GM12878 (cell line): ENCODE measurements around the gene ANO2. TPM values are rescaled to one million over a fixed set of nuclear protein-coding genes. Genes with fewer than 3 reads are reported as not detected.

Experiments
- ATAC-seq: fragments of 200-7000 bp; cut with Tn5 transposase; 3 replicates; pipeline ENCODE4 v1.9.1; 2020; ENCODE audit warnings: mild to moderate bottlenecking, moderate library complexity
- BruUV-seq: library from RNA; stranded (reverse); fragments of 400-500 nt; replicated peaks from 2 replicates; lab custom pipeline; 2021; lab: Mats Ljungman, UMichigan
- CTCF ChIA-PET: fragments of 300-600 bp; sonication (Branson Sonifier 250); formaldehyde crosslinking; extraction: SDS; loops from one replicate; lab custom pipeline; 2021; ENCODE audit warnings: inconsistent platforms; lab: Yijun Ruan, JAX
- POLR2A ChIA-PET: fragments of 350-600 bp; formaldehyde crosslinking; extraction: SDS; loops from one replicate; lab custom pipeline; 2021; ENCODE audit warnings: inconsistent platforms; lab: Charles Lee
- RAD21 ChIA-PET: fragments of 300-600 bp; sonication (Branson Sonifier 250); formaldehyde crosslinking; loops from one replicate; lab custom pipeline; 2023; ENCODE audit warnings: antibody characterized with exemption; ENCODE audit not compliant: unreplicated experiment; lab: Charles Lee
- SMC1A ChIA-PET: fragments of 300-600 bp; sonication (Branson Sonifier 250); formaldehyde crosslinking; loops from one replicate; lab custom pipeline; 2023; ENCODE audit not compliant: unreplicated experiment, uncharacterized antibody; lab: Charles Lee
- DNase-seq: peaks from one replicate; pipeline ENCODE4 v3.0.0-alpha.2; 2011; ENCODE audit warnings: low read depth, low spot score
- FAIRE-seq: peaks from 3 replicates; lab custom pipeline; 2011; peaks lifted over from hg19 to GRCh38; lab: Jason Lieb, UNC
- H2AFZ ChIP-seq: 2 replicates; pipeline ENCODE4 v1.6.0; 2011; ENCODE audit warnings: low read depth, low read length, control low read depth; ENCODE audit not compliant: control insufficient read depth
- H3K27ac ChIP-seq: 2 replicates; pipeline ENCODE4 v1.5.1; 2011; ENCODE audit warnings: control low read depth; ENCODE audit not compliant: control insufficient read depth, insufficient read depth
- H3K27me3 ChIP-seq, 2 experiments: replicated peaks in 1 of 2; 2 replicates each; pipeline versions ENCODE4 v1.6.0 to v1.6.1; 2011; ENCODE audit warnings: low read length in 1 of 2; ENCODE audit not compliant: control insufficient read depth in 2 of 2, insufficient read depth in 2 of 2
- H3K36me3 ChIP-seq, 2 experiments: 2 replicates each; pipeline ENCODE4 v1.5.1; 2011; ENCODE audit warnings: low read length in 1 of 2; ENCODE audit not compliant: control insufficient read depth in 2 of 2, insufficient read depth in 2 of 2
- H3K4me1 ChIP-seq: 2 replicates; pipeline ENCODE4 v1.6.1; 2011; ENCODE audit warnings: mild to moderate bottlenecking, low read length, moderate library complexity, mixed read lengths; ENCODE audit not compliant: control insufficient read depth, insufficient read depth
- H3K4me2 ChIP-seq: 2 replicates; pipeline ENCODE4 v1.6.0; 2011; ENCODE audit warnings: control low read depth; ENCODE audit not compliant: control insufficient read depth, insufficient read depth
- H3K4me3 ChIP-seq: fragments of 200-600 bp; sonication (generic); 2 replicates; pipeline ENCODE4 v1.5.1; 2016
- H3K79me2 ChIP-seq: 2 replicates; pipeline ENCODE4 v1.6.0; 2011; ENCODE audit warnings: low read length; ENCODE audit not compliant: control insufficient read depth, insufficient read depth
- H3K9ac ChIP-seq: 2 replicates; pipeline ENCODE4 v1.8.0; 2011; ENCODE audit warnings: low read length, control low read depth, mixed read lengths; ENCODE audit not compliant: control insufficient read depth, insufficient read depth
- H3K9me3 ChIP-seq: replicated peaks from 3 replicates; pipeline ENCODE4 v1.5.1; 2011; ENCODE audit warnings: mild to moderate bottlenecking, low read length; ENCODE audit not compliant: control insufficient read depth, insufficient read depth
- H4K20me1 ChIP-seq: 2 replicates; pipeline ENCODE4 v1.6.0; 2011; ENCODE audit not compliant: control insufficient read depth, insufficient read depth
- ATF7 ChIP-seq: fragments of 450-650 bp; IDR thresholded peaks from 2 replicates; pipeline ENCODE4 v1.6.1; 2016; ENCODE audit warnings: low read depth, mild to moderate bottlenecking
- BACH1 ChIP-seq: fragments of 450-650 bp; IDR thresholded peaks from 2 replicates; pipeline ENCODE4 v1.6.1; 2017; ENCODE audit warnings: mild to moderate bottlenecking, borderline replicate concordance
- BHLHE40 ChIP-seq, 2 experiments: fragments of 450-650 bp in 1 of 2; IDR thresholded peaks; 2 replicates each; pipeline ENCODE4 v1.6.1; 2011 to 2017; ENCODE audit warnings: low read depth in 2 of 2, borderline replicate concordance in 1 of 2, improper control_type of control experiment in 1 of 2, low read length in 1 of 2, mild to moderate bottlenecking in 1 of 2
- CBFB ChIP-seq: IDR thresholded peaks from 2 replicates; pipeline ENCODE4 v1.6.1; 2016; ENCODE audit warnings: antibody characterized with exemption, low read depth
- CREM ChIP-seq: IDR thresholded peaks from 2 replicates; pipeline ENCODE4 v1.6.1; 2014; ENCODE audit warnings: antibody characterized with exemption, low read depth
- EGR1 ChIP-seq, 2 experiments: IDR thresholded peaks; 1 replicate in 1 of 2; 2 replicates in 1 of 2; pipeline ENCODE4 v1.6.1; 2011 to 2012; ENCODE audit warnings: low read depth in 2 of 2, low read length in 2 of 2, borderline replicate concordance in 1 of 2, mild to moderate bottlenecking in 1 of 2, moderate library complexity in 1 of 2
- KDM1A ChIP-seq: fragments of 200-600 bp; sonication (generic); IDR thresholded peaks from 2 replicates; pipeline ENCODE4 v1.6.1; 2016; ENCODE audit warnings: borderline replicate concordance
- MTA2 ChIP-seq: fragments of 450-650 bp; IDR thresholded peaks from 2 replicates; pipeline ENCODE4 v1.6.1; 2016; ENCODE audit warnings: low read depth, mild to moderate bottlenecking, moderate library complexity
- NFIC ChIP-seq: IDR thresholded peaks from 2 replicates; pipeline ENCODE4 v1.6.1; 2012; ENCODE audit warnings: low read depth, mild to moderate bottlenecking, inconsistent platforms, low read length, moderate library complexity
- NR2C1 ChIP-seq: fragments of 450-650 bp; IDR thresholded peaks from 2 replicates; pipeline ENCODE4 v1.6.1; 2017; ENCODE audit warnings: antibody characterized with exemption, mild to moderate bottlenecking, moderate library complexity
- NR2F1 ChIP-seq: fragments of 450-650 bp; conservative IDR thresholded peaks from 2 replicates; pipeline ENCODE4 v1.6.1; 2017; ENCODE audit warnings: mild to moderate bottlenecking
- NRF1 ChIP-seq: conservative IDR thresholded peaks from 2 replicates; pipeline ENCODE4 v1.6.1; 2011; ENCODE audit warnings: mild to moderate bottlenecking, low read depth, low read length, improper control_type of control experiment
- POLR2AphosphoS2 ChIP-seq: IDR thresholded peaks from 2 replicates; pipeline ENCODE4 v1.6.1; 2011; ENCODE audit warnings: low read depth, mild to moderate bottlenecking, low read length, improper control_type of control experiment, moderate library complexity
- SIX5 ChIP-seq: IDR thresholded peaks from 2 replicates; pipeline ENCODE4 v1.6.1; 2011; ENCODE audit warnings: mild to moderate bottlenecking, low read depth, low read length, moderate library complexity; ENCODE audit not compliant: severe bottlenecking
- SUZ12 ChIP-seq: fragments of 200-600 bp; sonication (generic); IDR thresholded peaks from one replicate; pipeline ENCODE4 v1.6.1; 2018; ENCODE audit warnings: antibody characterized with exemption, mild to moderate bottlenecking; ENCODE audit not compliant: unreplicated experiment
- WRNIP1 ChIP-seq: IDR thresholded peaks from 2 replicates; pipeline ENCODE4 v1.6.1; 2011; ENCODE audit warnings: low read depth, low read length, improper control_type of control experiment, borderline replicate concordance
- WGBS: methylation state at CpG from one replicate; pipeline ENCODE4 v1.1.6; 2016; ENCODE audit warnings: low lambda C conversion rate; ENCODE audit not compliant: insufficient replicate concordance, insufficient coverage; ENCODE audit errors: missing lambda C conversion rate; 5-methylcytosine and 5-hydroxymethylcytosine counted together
- in situ Hi-C: fragments of 300-500 bp; cut with MboI; formaldehyde crosslinking; loops from 9 replicates; pipeline ENCODE4 v1.14.3; 2018; ENCODE audit warnings: mixed read lengths
- intact Hi-C: fragments of 100-400 bp; cut with micrococcal nuclease; formaldehyde crosslinking; loops from one replicate; pipeline ENCODE4 v1.14.2; 2022; ENCODE audit not compliant: unreplicated experiment
- polyA plus RNA-seq, 11 experiments: library from polyadenylated mRNA; depleted of rRNA in 4 of 11; unstranded in 6 of 11; stranded (reverse) in 5 of 11; fragments of >200 nt; fragmentation: Nextera tagmentation in 4 of 11; fragmentation: Illumina TruSeq in 1 of 11; extraction: Ambion mirVana in 4 of 11; extraction: Trizol in 1 of 11; gene quantifications; 1 replicate in 1 of 11; 2 replicates in 10 of 11; pipeline versions ENCODE4 v1.2.1 to v1.2.3, GENCODE V29; 2011 to 2016; ENCODE audit warnings: inconsistent platforms in 2 of 11, missing spikeins in 2 of 11, low read depth in 1 of 11
- total RNA-seq, 4 experiments: library from RNA; depleted of rRNA in 3 of 4; stranded (reverse); fragments of >200 nt in 3 of 4; fragmentation: Illumina TruSeq in 1 of 4; extraction: Trizol in 1 of 4; gene quantifications; 2 replicates each; pipeline versions ENCODE4 v1.2.1 to v1.2.3, GENCODE V29; 2013 to 2021

Gene ANO2
- total and polyA plus RNA-seq, 10 of the 15 experiments (the other 5 are each of a cell fraction or from before 2014, with no cell fraction given) = not detected

DNA sequence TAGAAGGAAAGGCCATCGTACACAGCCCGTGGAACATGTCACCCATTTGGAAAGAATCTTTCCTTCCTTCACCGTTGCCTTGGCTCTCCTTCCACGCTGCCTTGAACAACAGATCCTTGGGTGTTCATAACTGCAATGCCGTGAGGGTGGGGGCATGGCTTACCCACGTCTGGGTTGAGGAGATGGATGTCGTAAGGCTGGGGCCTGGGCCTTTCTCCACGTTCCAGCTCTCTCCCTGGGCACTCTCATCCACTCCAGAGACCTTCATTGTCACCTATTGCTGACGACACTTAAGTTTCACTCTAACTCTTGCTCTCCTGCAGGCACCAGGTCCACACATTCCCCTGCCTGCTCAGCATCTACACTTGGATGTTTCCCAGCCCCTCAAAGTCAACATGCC, 19.4 kb downstream of the ANO2 start:
- Histone ChIP-seq H3K27ac (no peak overlapping the region), H3K27me3 (peaks cover 0 to 6% of the 10 kb centered on the region in 2 experiments; a peak in 2 of 4 replicates), H3K4me1 (no peaks in the 10 kb centered on the region), H3K9ac (no peak overlapping the region), H3K4me3 (no peak overlapping the region), H3K4me2 (no peak overlapping the region), H3K79me2 (no peaks in the 10 kb centered on the region), H2AFZ (no peak overlapping the region), H3K36me3 (no peaks in the 10 kb centered on the region), H3K9me3 (no peaks in the 10 kb centered on the region), H4K20me1 (no peaks in the 10 kb centered on the region)
- intact Hi-C loops (no loop called here), in situ Hi-C loops (no loop called here)
- BruUV-seq = no TSS peak
- WGBS = 12% methylated on average over 9 of the region's 9 CpGs
- DNase-seq (no peak), ATAC-seq (no peak), FAIRE-seq (no peak)
- ChIA-PET RAD21 (no interaction called here), SMC1A (no interaction called here), CTCF (no interaction called here), POLR2A (no interaction called here)
- no peak for TF ChIP-seq CBFB
- TF ChIP-seq ATF7 = no peak
- no peak for TF ChIP-seq SUZ12
- TF ChIP-seq SIX5 = no peak
- no peak for TF ChIP-seq NFIC
- TF ChIP-seq WRNIP1 = no peak
- no peak for TF ChIP-seq CREM
- TF ChIP-seq POLR2AphosphoS2 = no peak
- TF ChIP-seq MTA2 = no peak
- no peak for TF ChIP-seq NR2C1
- TF ChIP-seq KDM1A = no peak
- TF ChIP-seq EGR1 (IDR thresholded peaks at IDR 0.05; ENCODE audit: borderline replicate concordance in 1 of 2, low read depth in 2 of 2, low read length in 2 of 2) = no peak
- no peak for TF ChIP-seq BACH1
- no peak for TF ChIP-seq BHLHE40 (IDR thresholded peaks at IDR 0.05; ENCODE audit: borderline replicate concordance in 1 of 2, low read depth in 2 of 2, low read length in 1 of 2)
- no peak for TF ChIP-seq NR2F1
- TF ChIP-seq NRF1 = no peak
